ENCODE measurements around the gene RGS16. TPM values are rescaled to one million over a fixed set of nuclear protein-coding genes. Genes with fewer than 3 reads are reported as not detected.

The RGS16 gene, protein sequence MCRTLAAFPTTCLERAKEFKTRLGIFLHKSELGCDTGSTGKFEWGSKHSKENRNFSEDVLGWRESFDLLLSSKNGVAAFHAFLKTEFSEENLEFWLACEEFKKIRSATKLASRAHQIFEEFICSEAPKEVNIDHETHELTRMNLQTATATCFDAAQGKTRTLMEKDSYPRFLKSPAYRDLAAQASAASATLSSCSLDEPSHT
- total RNA-seq, result 4.3 TPM

GRCh38 chr1:182604175-182605164, at the start of gene RGS16:
TSS of gene RGS16 (minus strand) at chr1:182604389. CDS start at chr1:182604259, 130 bp downstream.
- Histone ChIP-seq H3K4me3 (ENCODE audit: low read length) (peak within 1 kb of the TSS; percentile 8), H3K27me3 (ENCODE audit: insufficient read depth, low read length) (peaks cover 17% of the 10 kb centered on the region), H3K4me1 (ENCODE audit: insufficient read depth, low read length) (peaks cover 20% of the 10 kb centered on the region), H3K9me3 (ENCODE audit: low read depth, low read length) (no peaks in the 10 kb centered on the region)

DNA sequence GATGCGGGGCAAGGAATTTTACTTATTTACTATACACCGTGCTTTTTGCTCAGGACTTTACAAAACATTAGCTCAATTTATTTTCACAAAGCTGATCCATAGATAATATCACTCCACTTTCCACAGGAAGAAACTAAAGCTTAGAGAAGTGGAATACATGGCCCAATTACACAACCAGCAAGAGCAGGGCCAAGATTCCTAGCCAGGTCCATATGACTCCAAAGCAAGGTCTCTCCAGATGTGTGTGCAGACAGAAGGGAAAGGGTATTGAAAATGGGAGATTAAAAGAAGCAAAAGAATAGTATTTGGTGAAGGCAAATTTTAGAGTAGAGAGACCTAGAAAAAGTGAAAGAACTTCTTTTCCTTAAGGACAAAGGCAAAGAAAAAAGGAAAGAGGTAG, 49.8 kb upstream of the RGS16 start:
- Histone ChIP-seq H3K4me3 (ENCODE audit: low read length) (no peak overlapping the region), H3K27me3 (ENCODE audit: insufficient read depth, low read length) (no peaks in the 10 kb centered on the region), H3K9me3 (ENCODE audit: low read depth, low read length) (no peaks in the 10 kb centered on the region), H3K4me1 (ENCODE audit: insufficient read depth, low read length) (no peaks in the 10 kb centered on the region)

DNA sequence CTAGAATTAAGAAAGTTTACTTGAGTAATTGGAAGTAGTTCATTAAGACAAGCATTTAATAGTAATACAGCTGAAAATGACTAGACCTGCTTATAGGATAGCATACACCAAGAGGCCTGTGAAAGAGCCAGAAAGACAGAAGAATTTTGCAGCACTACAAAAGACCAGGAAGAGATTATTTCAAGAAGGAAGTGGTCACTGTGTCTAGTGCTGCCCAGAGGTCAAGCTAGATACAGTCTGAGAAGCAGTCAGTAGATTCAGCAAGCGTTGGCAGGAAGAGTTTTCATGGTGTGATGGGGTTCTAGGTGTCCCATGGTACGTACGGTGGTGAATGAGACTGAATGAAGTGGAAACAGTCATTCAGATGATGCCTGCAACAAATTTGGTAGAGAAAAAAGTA, 48.7 kb upstream of the RGS16 start:
- no peaks in the 10 kb centered on the region for H3K9me3 ChIP-seq (ENCODE audit: low read depth, low read length)
- no peak overlapping the region for H3K4me3 ChIP-seq (ENCODE audit: low read length)
- H3K4me1 ChIP-seq (ENCODE audit: insufficient read depth, low read length), result no peaks in the 10 kb centered on the region
- no peaks in the 10 kb centered on the region for H3K27me3 ChIP-seq (ENCODE audit: insufficient read depth, low read length)

DNA sequence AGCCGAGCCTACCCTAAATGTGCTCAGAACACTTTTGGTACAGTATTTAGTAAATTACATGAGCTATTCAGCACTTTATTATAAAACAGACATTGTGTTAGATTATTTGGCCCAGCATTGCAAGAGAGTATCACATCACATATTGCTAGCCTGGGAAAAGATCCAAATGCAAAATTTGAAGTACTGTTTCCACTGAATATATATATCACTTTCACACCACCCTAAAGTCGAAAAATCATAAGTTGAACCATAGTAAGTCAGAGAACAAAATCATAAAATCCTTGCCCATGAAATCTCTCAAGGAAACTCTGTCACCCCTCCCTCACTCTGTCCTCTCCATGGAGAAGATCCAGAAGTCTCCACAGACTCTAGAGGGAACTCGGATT, 47.1 kb upstream of the RGS16 start:
- Histone ChIP-seq H3K4me1 (ENCODE audit: insufficient read depth, low read length) (no peaks in the 10 kb centered on the region), H3K4me3 (ENCODE audit: low read length) (no peak overlapping the region), H3K9me3 (ENCODE audit: low read depth, low read length) (no peaks in the 10 kb centered on the region), H3K27me3 (ENCODE audit: insufficient read depth, low read length) (no peaks in the 10 kb centered on the region)

DNA sequence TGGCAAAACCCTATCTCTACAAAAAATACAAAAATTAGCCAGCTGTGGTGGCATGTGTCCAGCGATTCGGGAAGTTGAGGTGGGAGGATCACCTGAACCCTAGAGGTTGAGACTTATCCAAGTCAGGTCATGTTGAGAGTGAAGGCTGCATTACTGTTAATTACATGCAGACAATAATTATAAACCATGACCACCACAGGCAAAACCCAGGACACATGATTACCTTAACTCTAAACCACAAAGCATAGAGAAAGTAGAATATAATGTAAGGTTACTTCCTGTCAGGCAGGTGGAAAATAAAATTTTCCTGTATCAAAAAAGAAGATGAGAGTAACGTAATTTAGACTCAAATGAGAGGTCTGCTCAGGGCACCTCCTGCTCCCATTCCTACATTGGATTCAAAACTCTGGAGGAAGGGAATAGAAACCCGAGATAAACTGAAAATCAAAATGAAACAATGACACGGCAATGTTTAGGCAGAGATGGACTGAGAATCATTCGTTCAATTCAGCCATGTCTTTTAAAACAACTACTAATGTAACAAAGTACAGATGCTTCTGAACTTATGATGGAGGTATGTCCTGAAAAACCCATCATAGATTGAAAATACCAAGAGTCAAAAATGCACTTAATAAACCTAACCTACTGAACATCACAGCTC, 46.6 kb upstream of the RGS16 start:
- Histone ChIP-seq H3K9me3 (ENCODE audit: low read depth, low read length) (no peaks in the 10 kb centered on the region), H3K4me3 (ENCODE audit: low read length) (no peak overlapping the region), H3K4me1 (ENCODE audit: insufficient read depth, low read length) (no peaks in the 10 kb centered on the region), H3K27me3 (ENCODE audit: insufficient read depth, low read length) (no peaks in the 10 kb centered on the region)

- no peak overlapping the region for H3K4me3 ChIP-seq (ENCODE audit: low read length)
- H3K9me3 ChIP-seq (ENCODE audit: low read depth, low read length), result no peaks in the 10 kb centered on the region
- no peaks in the 10 kb centered on the region for H3K4me1 ChIP-seq (ENCODE audit: insufficient read depth, low read length)
Observed at GRCh38 chr1:182649041-182649440, 44.9 kb upstream of the RGS16 start.

GRCh38 chr1:182646739-182647138, 42.5 kb upstream of the RGS16 start:
- H3K4me3 ChIP-seq (ENCODE audit: low read length), result no peak overlapping the region
- H3K9me3 ChIP-seq (ENCODE audit: low read depth, low read length), result no peaks in the 10 kb centered on the region
- no peaks in the 10 kb centered on the region for H3K4me1 ChIP-seq (ENCODE audit: insufficient read depth, low read length)
- no peaks in the 10 kb centered on the region for H3K27me3 ChIP-seq (ENCODE audit: insufficient read depth, low read length)

More at GRCh38 chr1:182649041-182649440, 44.9 kb upstream of the RGS16 start:
- no peaks in the 10 kb centered on the region for H3K27me3 ChIP-seq (ENCODE audit: insufficient read depth, low read length)

GRCh38 chr1:182644886-182645285, 40.7 kb upstream of the RGS16 start:
- Histone ChIP-seq H3K4me1 (ENCODE audit: insufficient read depth, low read length) (no peaks in the 10 kb centered on the region), H3K4me3 (ENCODE audit: low read length) (no peak overlapping the region), H3K27me3 (ENCODE audit: insufficient read depth, low read length) (no peaks in the 10 kb centered on the region), H3K9me3 (ENCODE audit: low read depth, low read length) (no peaks in the 10 kb centered on the region)

DNA sequence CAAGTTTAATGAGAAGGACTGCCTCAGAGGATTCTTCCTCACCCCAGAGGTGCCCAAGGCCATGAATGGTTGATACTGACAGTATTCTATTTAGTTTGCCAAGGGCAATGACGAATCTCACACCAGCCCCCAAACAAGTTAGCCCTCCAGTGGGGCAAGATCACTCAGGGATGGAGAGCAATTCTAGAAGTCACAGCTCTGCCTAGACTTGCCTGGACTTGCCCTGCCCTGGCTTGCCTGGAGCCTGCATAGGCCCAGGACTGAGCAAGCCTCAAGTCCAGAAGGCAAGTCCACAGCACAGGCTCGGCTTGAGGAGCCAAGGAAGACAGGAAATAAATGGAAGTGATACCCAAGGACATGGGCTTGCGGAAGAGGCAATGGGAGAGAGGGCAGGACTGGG, 39.5 kb upstream of the RGS16 start:
- Histone ChIP-seq H3K9me3 (ENCODE audit: low read depth, low read length) (no peaks in the 10 kb centered on the region), H3K4me3 (ENCODE audit: low read length) (no peak overlapping the region)

DNA sequence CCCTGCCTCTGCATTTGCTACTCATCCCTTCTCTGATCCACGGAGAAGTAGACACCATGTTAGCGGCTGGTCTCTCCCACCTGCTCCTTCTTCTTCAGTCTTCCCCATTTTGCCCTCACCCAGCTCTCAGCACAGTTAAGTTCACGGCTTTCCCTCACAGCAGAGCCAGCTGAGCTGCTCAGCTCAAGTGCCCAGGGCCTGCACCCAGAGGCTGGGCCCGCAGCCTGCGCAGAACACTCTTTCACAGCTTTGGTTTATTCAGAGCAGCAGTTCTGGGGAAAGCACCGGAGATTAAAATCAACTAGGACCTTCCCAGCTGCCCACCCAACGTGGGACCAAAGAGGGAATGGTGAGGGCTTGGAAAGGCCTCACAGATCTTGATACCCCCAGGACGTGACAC, 38.3 kb upstream of the RGS16 start:
- Histone ChIP-seq H3K4me3 (ENCODE audit: low read length) (no peak overlapping the region), H3K27me3 (ENCODE audit: insufficient read depth, low read length) (no peaks in the 10 kb centered on the region), H3K9me3 (ENCODE audit: low read depth, low read length) (no peaks in the 10 kb centered on the region), H3K4me1 (ENCODE audit: insufficient read depth, low read length) (no peaks in the 10 kb centered on the region)

More for the DNA sequence above, 39.5 kb upstream of the RGS16 start:
- no peaks in the 10 kb centered on the region for H3K27me3 ChIP-seq (ENCODE audit: insufficient read depth, low read length)
- H3K4me1 ChIP-seq (ENCODE audit: insufficient read depth, low read length), result no peaks in the 10 kb centered on the region

DNA sequence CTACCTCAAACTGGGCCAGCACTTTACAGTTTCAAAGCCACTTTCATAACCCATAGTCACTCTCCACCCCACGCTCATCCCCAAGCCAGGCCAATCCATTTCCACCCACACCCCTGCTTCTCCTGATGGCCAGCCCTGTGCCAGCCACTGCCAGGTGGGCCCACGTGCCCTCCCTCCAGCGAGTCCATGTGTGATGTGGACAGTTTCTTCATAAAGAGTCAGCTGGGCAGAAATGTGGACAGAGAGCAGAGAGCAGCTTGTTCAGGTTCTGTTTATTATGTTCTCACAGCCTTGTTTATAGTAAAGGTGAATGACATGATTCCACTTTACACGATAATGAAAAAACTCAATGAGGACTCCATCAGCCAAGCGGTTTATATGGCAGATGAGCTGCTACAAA, 37.4 kb upstream of the RGS16 start:
- Histone ChIP-seq H3K27me3 (ENCODE audit: insufficient read depth, low read length) (no peaks in the 10 kb centered on the region), H3K4me3 (ENCODE audit: low read length) (no peak overlapping the region), H3K4me1 (ENCODE audit: insufficient read depth, low read length) (no peaks in the 10 kb centered on the region), H3K9me3 (ENCODE audit: low read depth, low read length) (no peaks in the 10 kb centered on the region)

- H3K4me3 ChIP-seq (ENCODE audit: low read length), result no peak overlapping the region
- H3K4me1 ChIP-seq (ENCODE audit: insufficient read depth, low read length), result no peaks in the 10 kb centered on the region
- no peaks in the 10 kb centered on the region for H3K27me3 ChIP-seq (ENCODE audit: insufficient read depth, low read length)
- no peaks in the 10 kb centered on the region for H3K9me3 ChIP-seq (ENCODE audit: low read depth, low read length)
Observed at GRCh38 chr1:182639330-182639729, 35.1 kb upstream of the RGS16 start.

DNA sequence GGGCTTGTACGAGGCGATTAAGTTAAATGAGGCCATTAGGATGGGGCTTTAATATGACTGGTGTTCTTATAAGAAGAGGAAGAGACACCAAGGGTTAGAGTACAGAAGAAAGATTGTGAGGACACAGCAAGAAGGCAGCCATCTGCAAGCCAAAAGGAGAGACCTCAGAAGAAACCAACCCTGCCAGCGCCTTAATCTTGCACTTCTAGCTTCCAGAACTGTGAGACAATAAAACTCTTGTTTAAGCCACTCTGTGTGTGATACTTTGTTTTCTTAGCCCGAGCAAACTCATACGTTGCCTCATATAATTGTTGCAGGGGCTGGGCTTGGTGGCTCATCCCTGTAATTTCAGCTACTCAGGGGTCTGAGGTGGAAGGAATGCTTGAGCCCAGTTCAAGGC, 33.6 kb upstream of the RGS16 start:
- Histone ChIP-seq H3K9me3 (ENCODE audit: low read depth, low read length) (no peaks in the 10 kb centered on the region), H3K4me3 (ENCODE audit: low read length) (no peak overlapping the region), H3K27me3 (ENCODE audit: insufficient read depth, low read length) (no peaks in the 10 kb centered on the region)

GRCh38 chr1:182635871-182636270, 31.7 kb upstream of the RGS16 start:
- H3K27me3 ChIP-seq (ENCODE audit: insufficient read depth, low read length), result no peaks in the 10 kb centered on the region
- no peaks in the 10 kb centered on the region for H3K4me1 ChIP-seq (ENCODE audit: insufficient read depth, low read length)
- no peaks in the 10 kb centered on the region for H3K9me3 ChIP-seq (ENCODE audit: low read depth, low read length)
- no peak overlapping the region for H3K4me3 ChIP-seq (ENCODE audit: low read length)

More for the DNA sequence above, 33.6 kb upstream of the RGS16 start:
- H3K4me1 ChIP-seq (ENCODE audit: insufficient read depth, low read length), result no peaks in the 10 kb centered on the region
